GDM1 (cell line): ENCODE results near the gene ARVCF.
"Not testable (repeated sequence)": the region's sequence is repeated elsewhere in the genome, so short reads cannot be mapped to it uniquely, and the experiment has no call there.

Experiments used
- DNase-seq: peaks from one replicate; lab custom pipeline; 2025; lab: John Stamatoyannopoulos, UW

Gene ARVCF

DNA sequence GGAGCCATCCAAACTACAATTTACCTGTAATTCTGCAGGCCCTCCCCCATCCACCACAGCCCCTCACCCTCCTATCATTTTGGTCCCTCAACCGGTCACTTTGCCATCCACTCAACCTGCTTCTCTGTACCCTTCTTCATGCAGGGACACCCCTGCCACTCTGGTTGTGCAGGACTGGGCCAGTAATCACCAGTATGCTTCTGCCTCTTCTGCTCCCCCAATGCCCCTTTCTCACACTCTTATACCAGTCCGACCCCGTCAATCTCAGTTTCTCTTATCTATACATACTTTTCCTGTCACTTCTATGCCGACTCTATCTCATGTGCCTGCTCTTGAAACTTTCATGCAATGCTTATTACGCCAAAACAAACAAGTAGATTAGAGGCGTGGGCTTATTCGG, 80.1 kb downstream of the ARVCF start:
- no peak for DNase-seq

DNA sequence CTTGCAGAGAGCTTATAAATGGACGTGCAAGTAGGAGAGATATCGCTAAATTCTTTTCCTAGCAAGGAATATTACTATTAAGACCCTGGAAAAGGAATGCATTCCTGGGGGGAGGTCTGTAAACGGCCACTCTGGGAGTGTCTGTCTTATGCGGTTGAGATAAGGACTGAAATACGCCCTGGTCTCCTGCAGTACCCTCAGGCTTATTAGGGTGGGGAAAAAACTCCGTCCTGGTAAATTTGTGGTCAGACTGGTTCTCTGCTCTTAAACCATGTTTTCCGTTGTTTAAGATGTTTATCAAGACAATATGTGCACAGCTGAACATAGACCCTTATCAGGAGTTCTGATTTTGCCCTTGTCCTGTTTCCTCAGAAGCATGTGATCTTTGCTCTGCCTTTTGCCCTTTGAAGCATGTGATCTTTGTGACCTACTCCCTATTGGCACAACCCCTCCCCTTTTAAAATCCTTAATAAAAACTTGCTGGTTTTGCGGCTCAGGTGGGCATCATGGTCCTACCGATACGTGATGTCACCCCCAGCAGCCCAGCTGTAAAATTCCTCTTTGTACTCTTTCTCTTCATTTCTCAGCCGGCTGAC, 81.4 kb downstream of the ARVCF start:
- not testable (repeated sequence) for DNase-seq

DNA sequence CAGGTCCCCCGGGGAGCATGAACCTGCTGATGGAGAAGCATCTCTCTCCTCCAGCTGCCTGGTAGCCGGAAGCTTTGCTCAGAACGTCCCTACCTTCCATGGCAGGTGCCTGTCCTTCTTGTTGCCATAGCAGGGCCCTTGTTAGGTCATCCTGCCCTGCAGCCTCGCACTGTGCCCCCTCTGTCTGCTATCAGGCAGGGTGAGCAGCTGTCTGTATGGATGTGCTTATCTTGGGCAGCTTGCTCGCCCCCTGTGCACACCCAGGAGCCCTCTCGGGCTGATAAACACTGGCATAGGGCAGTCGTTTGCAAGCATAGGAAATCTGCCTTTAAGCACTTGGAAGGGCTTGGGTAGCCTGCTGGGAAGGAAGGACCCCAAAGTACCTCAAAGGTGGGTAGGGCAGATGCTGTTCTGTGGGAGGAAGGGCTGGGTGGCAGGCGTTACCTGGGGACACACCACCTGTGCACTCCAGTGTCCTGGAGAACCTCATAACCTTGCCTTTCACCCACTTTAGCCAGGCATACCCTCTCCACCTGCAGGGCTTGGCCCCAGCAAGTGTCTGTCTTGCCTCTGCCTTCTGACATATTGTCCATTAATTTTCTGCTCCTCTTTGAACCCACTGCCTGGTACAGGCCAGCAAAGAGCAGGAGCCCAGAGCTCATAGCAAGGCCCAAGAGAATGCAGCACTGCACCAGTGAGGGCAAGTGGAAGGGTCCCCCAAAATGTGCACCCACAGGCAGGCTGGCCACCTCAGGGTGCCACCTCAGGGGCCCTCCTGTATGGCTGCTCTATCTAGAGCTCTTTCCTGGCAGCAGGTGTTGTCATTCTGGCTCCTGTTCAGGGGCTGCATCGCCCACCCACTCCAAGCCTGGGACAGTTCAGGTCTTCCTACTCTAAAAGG, 83.0 kb downstream of the ARVCF start:
- DNase-seq: no peak

DNA sequence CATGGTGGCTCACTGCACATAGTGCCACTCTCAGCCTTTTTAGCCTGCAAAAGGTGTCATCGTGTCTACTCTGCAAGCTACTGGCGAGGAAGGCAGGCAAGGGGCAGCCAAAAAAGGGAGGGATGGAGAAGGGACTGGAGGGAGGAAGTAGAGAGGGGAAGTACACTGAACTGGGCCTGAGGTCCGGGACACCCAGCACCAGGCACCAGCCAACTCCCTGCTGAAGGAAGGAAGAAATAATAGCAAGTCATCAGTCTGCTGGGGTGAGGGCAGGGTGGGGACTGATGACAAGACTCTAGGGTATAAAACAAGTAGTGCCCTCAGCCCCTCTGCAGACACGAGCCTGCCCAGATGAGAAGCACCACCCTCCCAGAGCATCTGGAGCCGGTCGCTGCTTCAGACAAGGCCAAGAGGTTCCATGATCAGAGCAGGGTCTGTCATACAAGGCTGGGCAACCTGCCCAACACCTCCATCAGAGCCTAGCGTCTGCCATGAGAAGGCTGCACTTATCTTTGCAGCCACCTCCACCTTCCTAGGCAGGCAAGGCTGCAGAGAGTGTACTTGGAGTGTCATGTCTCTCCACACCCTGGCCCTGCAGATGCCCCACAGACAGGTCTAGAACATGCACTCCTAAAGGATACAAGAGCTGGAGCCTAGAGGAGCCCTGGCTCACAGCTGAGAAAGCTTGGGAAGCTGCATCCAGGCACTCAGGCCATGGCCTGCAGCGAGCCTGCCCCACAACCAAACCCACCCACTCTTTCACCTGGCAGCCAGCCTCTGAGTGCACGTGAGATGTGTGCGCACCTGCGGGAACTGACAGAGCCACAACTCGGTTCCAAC, 84.0 kb downstream of the ARVCF start:
- DNase-seq: peak; percentile 25

DNA sequence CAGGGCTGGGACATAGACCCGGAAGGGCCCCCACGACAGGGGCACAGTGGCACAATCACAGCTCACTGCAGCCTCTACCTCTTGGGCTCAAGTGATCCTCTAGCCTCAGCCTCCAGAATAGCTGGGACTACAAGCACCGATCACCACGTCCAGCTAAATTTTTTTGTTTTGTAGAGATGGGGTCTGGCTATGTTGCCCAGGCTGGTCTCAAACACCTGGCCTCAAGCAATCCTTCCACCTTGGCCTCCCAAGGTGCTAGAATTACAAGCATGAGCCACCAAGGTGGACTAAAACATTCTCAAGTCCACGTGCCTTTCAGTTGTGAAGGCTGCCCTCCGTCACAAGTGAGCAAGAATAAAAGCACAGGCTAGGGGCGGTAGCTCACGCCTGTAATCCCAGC, 85.1 kb downstream of the ARVCF start:
- DNase-seq: no peak

DNA sequence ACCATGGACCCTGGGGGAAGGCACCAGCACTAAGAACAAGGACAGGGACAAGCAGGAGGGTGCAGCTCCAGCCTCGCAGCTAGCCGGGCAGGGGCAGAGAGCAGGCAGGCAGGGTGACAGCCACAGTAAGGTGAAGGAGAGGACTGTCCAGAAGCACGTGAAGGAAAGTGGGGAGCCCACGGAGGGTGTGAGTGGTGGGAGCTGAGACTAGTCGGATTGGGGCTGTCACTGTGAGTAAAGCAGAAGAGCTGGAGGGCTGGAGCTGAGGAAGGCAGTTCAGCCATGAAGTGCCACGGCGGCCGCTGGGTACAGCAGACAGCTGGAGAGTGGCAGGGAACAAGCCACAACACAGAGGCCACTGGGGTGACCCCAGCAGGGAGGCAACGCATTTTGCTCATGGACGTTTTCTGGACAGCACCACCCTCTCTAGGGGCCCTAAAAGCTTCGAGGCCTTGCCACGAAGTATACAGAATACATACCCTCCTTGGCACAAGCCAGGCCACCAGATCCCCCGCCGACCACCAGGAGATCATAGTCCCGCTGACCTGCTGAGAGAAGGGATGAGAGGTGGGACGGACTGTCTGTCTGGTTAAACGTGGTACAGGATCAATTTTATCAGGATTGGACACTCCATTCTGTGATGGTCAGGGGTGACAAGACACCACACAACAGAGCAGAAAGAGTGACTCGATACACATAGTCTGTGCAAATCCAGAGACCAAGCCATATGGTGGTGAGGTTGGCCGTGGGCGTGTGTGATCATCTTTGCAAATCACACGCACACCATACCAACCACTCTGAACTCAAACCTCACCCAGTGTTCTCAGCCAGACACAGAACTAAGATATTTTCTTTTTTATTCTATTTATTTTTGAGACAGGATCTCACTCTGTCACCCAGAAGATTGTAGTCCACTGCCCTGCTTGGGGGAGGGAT, 85.8 kb downstream of the ARVCF start:
- DNase-seq: no peak

DNA sequence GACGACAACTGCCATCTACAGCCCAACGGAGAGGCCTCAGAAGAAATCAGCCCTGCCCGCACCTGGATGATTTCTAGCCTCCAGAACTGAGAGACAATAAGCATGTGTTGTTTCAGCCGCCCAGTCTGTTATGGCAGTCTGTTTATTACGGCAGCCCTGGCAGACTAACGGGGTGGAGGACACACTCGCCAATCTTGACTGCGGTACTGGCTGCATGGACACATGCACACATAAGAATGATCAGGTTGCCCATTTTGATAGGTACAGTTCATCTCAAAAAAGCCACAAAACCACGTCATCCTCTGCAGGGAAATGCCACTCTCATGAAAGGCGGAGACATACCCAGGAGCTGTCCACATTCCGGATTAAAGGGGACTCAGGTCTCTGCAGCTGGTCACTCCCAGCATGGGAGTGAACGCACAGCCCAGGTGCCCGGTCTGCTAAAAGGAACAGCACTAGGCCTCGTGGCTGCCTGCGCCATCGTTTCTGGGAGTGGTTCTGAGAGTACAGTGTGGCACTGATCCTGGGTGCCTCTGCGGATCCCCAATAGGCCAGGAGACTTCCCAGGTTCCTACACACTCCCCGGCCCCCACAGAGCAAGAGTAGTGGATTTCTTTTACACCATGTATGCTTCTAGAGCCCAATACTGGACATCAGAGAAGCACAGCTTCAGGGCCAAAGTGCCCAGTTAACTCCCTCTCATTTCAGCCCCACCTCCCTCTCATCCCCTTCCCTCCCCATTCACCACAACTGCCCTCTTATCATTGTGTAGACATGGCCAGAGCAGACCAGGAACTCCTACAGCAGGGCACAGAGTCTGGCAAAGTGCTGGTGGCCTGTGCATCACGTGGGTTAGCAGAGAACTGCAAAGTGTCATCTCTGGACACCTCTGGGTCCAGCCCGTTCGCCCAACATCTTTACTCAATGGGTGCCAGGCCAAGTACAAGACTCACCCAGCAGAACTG, 86.8 kb downstream of the ARVCF start:
- no peak for DNase-seq

DNA sequence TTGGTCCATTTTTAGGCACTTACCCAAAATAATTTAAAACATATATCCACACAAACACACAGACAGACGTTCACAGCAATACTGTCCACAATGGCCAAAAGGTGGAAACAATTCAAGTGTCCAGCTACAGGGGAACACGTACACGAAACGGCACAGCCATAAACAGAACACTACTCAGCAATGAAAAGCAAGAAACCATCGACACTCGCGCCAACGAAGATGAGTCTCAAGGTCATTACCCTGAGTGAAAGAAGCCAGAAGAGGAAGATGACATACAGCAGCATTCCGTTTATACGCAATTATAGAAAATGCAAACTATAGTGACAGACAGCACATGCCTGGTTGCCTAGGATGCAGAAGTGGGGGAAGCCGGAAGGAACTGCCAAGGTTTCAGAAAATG, 88.4 kb downstream of the ARVCF start:
- DNase-seq: no peak

DNA sequence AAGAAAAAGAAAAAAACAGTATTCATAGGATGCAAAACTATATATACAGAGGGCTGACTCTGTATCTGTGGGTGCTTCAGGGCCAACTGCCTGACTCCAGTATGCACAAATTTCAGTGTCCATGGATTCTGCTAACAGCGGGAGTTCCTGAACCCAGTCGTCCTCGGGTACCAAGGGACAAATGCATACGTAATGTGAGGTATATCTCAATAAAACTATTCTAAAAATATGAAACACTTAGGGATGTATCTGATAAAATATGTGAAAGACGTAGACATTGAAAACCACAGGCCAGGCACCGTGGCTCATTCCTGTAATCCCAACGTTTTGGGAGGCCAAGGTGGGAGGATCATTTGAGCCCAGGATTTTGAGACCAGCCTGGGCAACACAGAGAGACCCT, 88.9 kb downstream of the ARVCF start:
- no peak for DNase-seq

DNA sequence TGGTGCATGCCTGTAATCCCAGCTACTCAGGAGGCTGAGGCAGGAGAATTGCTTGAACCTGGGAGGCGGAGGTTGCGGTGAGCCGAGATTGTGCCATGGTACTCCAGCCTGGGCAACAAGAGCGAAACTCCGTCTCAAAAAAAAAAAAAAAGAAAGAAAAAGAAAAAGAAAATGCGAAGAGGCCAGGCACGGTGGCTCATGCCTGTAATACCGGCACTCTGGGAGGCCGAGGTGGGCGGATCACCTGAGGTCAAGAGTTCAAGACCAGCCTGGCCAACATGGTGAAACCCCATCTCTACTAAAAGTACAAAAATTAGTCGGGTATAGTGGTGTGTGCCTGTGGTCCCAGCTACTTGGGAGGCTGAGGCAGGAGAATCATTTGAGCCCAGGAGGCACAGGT, 90.6 kb downstream of the ARVCF start:
- not testable (repeated sequence) for DNase-seq

DNA sequence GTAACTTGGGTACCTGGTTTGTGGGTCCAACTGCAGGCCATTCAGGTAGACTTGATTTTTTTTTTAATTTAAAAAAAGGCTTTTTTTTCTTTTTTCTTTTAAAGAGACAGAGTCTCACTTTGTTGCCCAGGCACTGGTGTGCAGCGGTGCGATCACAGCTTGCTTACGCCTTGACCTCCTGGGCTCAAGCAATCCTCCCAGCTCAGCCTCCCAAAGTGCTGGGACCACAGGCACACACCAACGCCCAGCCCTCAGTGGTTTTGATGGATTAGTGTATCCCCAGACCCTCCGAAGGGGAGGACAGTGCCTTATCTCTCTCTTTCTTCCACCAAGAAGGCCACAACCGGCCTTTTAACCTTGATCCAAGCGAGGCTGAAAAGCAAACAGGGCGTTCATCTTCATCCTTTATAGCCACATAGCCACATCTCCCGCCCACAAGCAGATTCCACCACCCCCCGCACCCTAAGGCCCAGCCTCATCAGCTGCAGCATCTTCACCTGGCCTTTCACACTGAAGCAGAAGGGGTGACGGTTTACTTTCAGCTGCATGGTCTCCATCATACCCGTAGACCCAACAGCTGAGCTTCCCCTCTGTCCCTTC, 92.6 kb downstream of the ARVCF start:
- DNase-seq: no peak

DNA sequence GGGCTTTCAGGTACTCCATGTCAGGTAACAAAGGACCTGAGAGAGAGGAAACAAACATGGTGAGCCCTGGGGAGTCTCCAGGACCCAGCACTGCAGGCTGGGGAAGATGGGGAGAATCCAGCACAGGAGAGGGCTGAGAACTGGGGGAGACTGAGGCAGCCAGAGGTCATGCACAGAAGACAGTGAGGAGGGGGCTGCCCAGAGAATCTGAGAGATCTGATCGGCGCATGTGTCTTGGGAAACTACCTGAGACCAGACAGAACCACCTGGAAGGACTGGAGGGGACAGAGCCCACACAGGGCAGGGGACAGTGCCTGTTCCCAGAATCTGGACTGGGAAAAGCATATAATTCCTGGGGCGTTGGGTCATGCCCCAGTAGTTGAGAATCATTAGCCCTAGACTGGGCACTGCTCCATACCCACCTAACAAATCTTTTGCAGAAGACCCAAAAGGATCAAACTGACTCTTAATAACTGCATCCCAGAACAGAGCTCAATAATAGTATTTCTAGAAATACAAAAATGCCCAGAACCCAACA, 95.0 kb downstream of the ARVCF start:
- no peak for DNase-seq
